H9 (cell line): ENCODE measurements around the gene NPNT. TPM values are rescaled to one million over a fixed set of nuclear protein-coding genes. Genes with fewer than 3 reads are reported as not detected.
"Not testable (repeated sequence)": the region's sequence is repeated elsewhere in the genome, so short reads cannot be mapped to it uniquely, and the experiment has no call there.

Experiments used
- DNase-seq: peaks from one replicate; pipeline ENCODE4 v3.0.0-alpha.2; 2017
- H2AFZ ChIP-seq: one replicate; pipeline ENCODE4 v1.6.1; 2013; ENCODE audit warnings: mild to moderate bottlenecking, low read length, control low read depth, moderate library complexity
- H2AK5ac ChIP-seq: 2 replicates; pipeline ENCODE4 v1.6.1; 2013; ENCODE audit warnings: low read length, control low read depth, mixed read lengths; ENCODE audit not compliant: insufficient read length
- H2BK120ac ChIP-seq: one replicate; pipeline ENCODE4 v1.6.1; 2013; ENCODE audit warnings: low read depth, mild to moderate bottlenecking, low read length, control low read depth, inconsistent platforms; ENCODE audit not compliant: poor library complexity, severe bottlenecking
- H2BK12ac ChIP-seq: 2 replicates; pipeline ENCODE4 v1.6.1; 2013; ENCODE audit warnings: low read length, control low read depth, mixed read lengths, low read depth; ENCODE audit not compliant: insufficient read length
- H2BK15ac ChIP-seq: 2 replicates; pipeline ENCODE4 v1.6.1; 2013; ENCODE audit warnings: low read depth, low read length, control low read depth
- H2BK20ac ChIP-seq: one replicate; pipeline ENCODE4 v1.6.1; 2013; ENCODE audit warnings: low read depth, mild to moderate bottlenecking, low read length, control low read depth, inconsistent platforms; ENCODE audit not compliant: poor library complexity, severe bottlenecking
- H2BK5ac ChIP-seq: 2 replicates; pipeline ENCODE4 v1.6.1; 2013; ENCODE audit warnings: low read length, control low read depth, mixed read lengths; ENCODE audit not compliant: insufficient read length
- H3K14ac ChIP-seq: 2 replicates; pipeline ENCODE4 v1.6.1; 2013; ENCODE audit warnings: low read length, control low read depth; ENCODE audit not compliant: insufficient read depth
- H3K18ac ChIP-seq: 2 replicates; pipeline ENCODE4 v1.6.1; 2013; ENCODE audit warnings: low read depth, mild to moderate bottlenecking, mixed read lengths, low read length, control low read depth; ENCODE audit not compliant: insufficient read length
- H3K23ac ChIP-seq: 2 replicates; pipeline ENCODE4 v1.6.1; 2013; ENCODE audit warnings: low read length, control low read depth, mixed read lengths, low read depth; ENCODE audit not compliant: insufficient read length
- H3K23me2 ChIP-seq: 2 replicates; pipeline ENCODE4 v1.6.1; 2013; ENCODE audit warnings: low read depth, mild to moderate bottlenecking, mixed read lengths, low read length, control low read depth; ENCODE audit not compliant: insufficient read length, poor library complexity, severe bottlenecking
- H3K27ac ChIP-seq: 2 replicates; pipeline ENCODE4 v1.5.1; 2013; ENCODE audit warnings: low read length, control low read depth, mixed read lengths, low read depth; ENCODE audit not compliant: insufficient read length
- H3K27me3 ChIP-seq: 2 replicates; pipeline ENCODE4 v1.6.1; 2013; ENCODE audit warnings: low read length, control low read depth, inconsistent platforms; ENCODE audit not compliant: insufficient read depth
- H3K4ac ChIP-seq: 2 replicates; pipeline ENCODE4 v1.6.1; 2013; ENCODE audit warnings: low read depth, mild to moderate bottlenecking, control low read depth, inconsistent platforms, low read length, moderate library complexity
- H3K4me1 ChIP-seq: 2 replicates; pipeline ENCODE4 v1.6.1; 2013; ENCODE audit warnings: low read length, control low read depth, inconsistent platforms; ENCODE audit not compliant: insufficient read depth
- H3K4me2 ChIP-seq: 2 replicates; pipeline ENCODE4 v1.6.1; 2013; ENCODE audit warnings: low read length, control low read depth, mixed read lengths; ENCODE audit not compliant: insufficient read length, insufficient read depth
- H3K56ac ChIP-seq: 2 replicates; pipeline ENCODE4 v1.6.1; 2013; ENCODE audit warnings: low read depth, mild to moderate bottlenecking, mixed read lengths, low read length, control low read depth; ENCODE audit not compliant: insufficient read length
- H3K79me1 ChIP-seq: 2 replicates; pipeline ENCODE4 v1.6.1; 2013; ENCODE audit warnings: low read depth, mild to moderate bottlenecking, moderate library complexity, low read length, control low read depth, inconsistent platforms; ENCODE audit not compliant: insufficient read depth, poor library complexity, severe bottlenecking
- H3K79me2 ChIP-seq: 2 replicates; pipeline ENCODE4 v1.6.1; 2013; ENCODE audit warnings: low read length, control low read depth, inconsistent platforms; ENCODE audit not compliant: insufficient read depth
- H3K9ac ChIP-seq: 2 replicates; pipeline ENCODE4 v1.6.1; 2013; ENCODE audit warnings: low read length, control low read depth, mixed read lengths; ENCODE audit not compliant: insufficient read length; ENCODE audit errors: extremely low read depth
- H3K9me3 ChIP-seq: one replicate; pipeline ENCODE4 v1.6.1; 2013; ENCODE audit warnings: low read depth, low read length, inconsistent platforms; ENCODE audit not compliant: control insufficient read depth
- H3T11ph ChIP-seq: one replicate; pipeline ENCODE4 v1.6.1; 2013; ENCODE audit warnings: mild to moderate bottlenecking, low read length, control low read depth, inconsistent platforms
- H4K20me1 ChIP-seq: one replicate; pipeline ENCODE4 v1.6.1; 2013; ENCODE audit not compliant: control insufficient read depth, insufficient read length, insufficient read depth
- H4K5ac ChIP-seq: 2 replicates; pipeline ENCODE4 v1.6.1; 2013; ENCODE audit warnings: low read depth, mild to moderate bottlenecking, mixed read lengths, low read length, control low read depth; ENCODE audit not compliant: insufficient read length
- H4K8ac ChIP-seq: replicated peaks from 2 replicates; pipeline ENCODE4 v1.6.1; 2013; ENCODE audit warnings: low read length, control low read depth, mixed read lengths, low read depth; ENCODE audit not compliant: insufficient read length
- H4K91ac ChIP-seq: 2 replicates; pipeline ENCODE4 v1.6.1; 2013; ENCODE audit warnings: low read depth, mild to moderate bottlenecking, moderate library complexity, mixed read lengths, low read length, control low read depth; ENCODE audit not compliant: insufficient read length
- H3K27ac Mint-ChIP-seq, 3 experiments: 2 replicates in 2 of 3; 3 replicates in 1 of 3; pipeline ENCODE4 v1.8.0; 2020 to 2021; ENCODE audit warnings: mixed read lengths in 3 of 3, mild to moderate bottlenecking in 1 of 3, moderate library complexity in 1 of 3
- H3K27me3 Mint-ChIP-seq: 2 replicates; pipeline ENCODE4 v1.8.0; 2021; ENCODE audit warnings: low read depth, mild to moderate bottlenecking, moderate library complexity, mixed read lengths
- H3K36me3 Mint-ChIP-seq, 3 experiments: 2 replicates in 2 of 3; 3 replicates in 1 of 3; pipeline ENCODE4 v1.8.0; 2020 to 2021; ENCODE audit warnings: low read depth in 3 of 3, mixed read lengths in 3 of 3; ENCODE audit not compliant: insufficient read depth in 1 of 3
- H3K4me1 Mint-ChIP-seq, 2 experiments: 2 replicates each; pipeline ENCODE4 v1.8.0; 2020; ENCODE audit warnings: mixed read lengths in 2 of 2
- H3K4me3 Mint-ChIP-seq, 2 experiments: 2 replicates in 1 of 2; 3 replicates in 1 of 2; pipeline ENCODE4 v1.8.0; 2020 to 2021; ENCODE audit warnings: mild to moderate bottlenecking in 2 of 2, mixed read lengths in 2 of 2, moderate library complexity in 1 of 2
- H3K9me3 Mint-ChIP-seq, 2 experiments: 2 replicates in 1 of 2; 3 replicates in 1 of 2; pipeline ENCODE4 v1.8.0; 2020; ENCODE audit warnings: mild to moderate bottlenecking in 2 of 2, mixed read lengths in 2 of 2, moderate library complexity in 1 of 2
- WGBS: extraction: QIAGEN DNeasy Blood & Tissue Kit; methylation state at CpG from one replicate; pipeline ENCODE4 v1.1.7; 2013; ENCODE audit warnings: missing lambda C conversion rate, low lambda C conversion rate, mixed read lengths; ENCODE audit not compliant: insufficient read length; ENCODE audit errors: extremely low coverage; 5-methylcytosine and 5-hydroxymethylcytosine counted together
- total RNA-seq: library from RNA; stranded (reverse); gene quantifications from 2 replicates; pipeline ENCODE4 v1.2.1, GENCODE V29; 2021
- TF ChIP-seq, protein P1 (sequence below): fragments of 200-600 bp; sonication (generic); conservative IDR thresholded peaks from 3 replicates; pipeline ENCODE4 v1.8.0; 2021; ENCODE audit warnings: antibody characterized with exemption, mild to moderate bottlenecking

The NPNT gene
- total RNA-seq, 1 experiment from 2014 or later, result 0.37 TPM

DNA sequence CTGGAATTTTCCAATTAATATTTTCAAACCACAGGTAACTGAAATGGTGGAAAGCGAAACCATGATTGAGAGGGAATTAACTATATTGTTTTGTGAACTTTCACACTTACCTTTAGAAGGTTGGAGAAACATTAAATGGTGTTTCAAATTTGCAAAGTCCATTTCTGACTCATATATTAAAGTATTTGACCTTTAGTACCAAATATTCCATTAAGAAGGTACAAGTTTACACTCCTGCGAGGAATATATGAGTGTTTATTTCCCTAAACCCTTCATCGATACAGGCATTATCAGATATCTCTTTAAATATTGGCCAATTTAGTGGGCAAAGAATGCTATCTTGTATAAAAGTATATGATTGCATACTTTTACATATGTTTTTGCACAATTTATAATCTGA is 44.1 kb upstream of the NPNT start:
- no peak overlapping the region for H2BK15ac ChIP-seq
- H3K9ac ChIP-seq, result no peak overlapping the region
- no peaks in the 10 kb centered on the region for H3K4me1 ChIP-seq
- H3K9me3 ChIP-seq, result no peaks in the 10 kb centered on the region
- no peaks in the 10 kb centered on the region for H3K79me1 ChIP-seq
- no peak overlapping the region for H4K91ac ChIP-seq
- no peak overlapping the region for H2BK120ac ChIP-seq
- no peak overlapping the region for H3K23ac ChIP-seq
- peaks cover 12 to 14% of the 10 kb centered on the region in 2 experiments; a peak in 4 of 5 replicates for H3K9me3 Mint-ChIP-seq
- no CpG with 5 or more reads among the region's 3 CpGs for WGBS
- H3K4ac ChIP-seq, result no peak overlapping the region
- H3K79me2 ChIP-seq, result no peaks in the 10 kb centered on the region
- H4K20me1 ChIP-seq, result no peaks in the 10 kb centered on the region
- no peak overlapping the region for H3K14ac ChIP-seq
- H3K18ac ChIP-seq, result no peak overlapping the region
- no peak overlapping the region for H3K4me3 Mint-ChIP-seq
- no peak overlapping the region for H3K4me2 ChIP-seq
- H3K56ac ChIP-seq, result no peak overlapping the region
- no peak for DNase-seq
- H3T11ph ChIP-seq, result no peak overlapping the region
- no peak overlapping the region for H2BK20ac ChIP-seq
- no peaks in the 10 kb centered on the region for H3K23me2 ChIP-seq
- H4K8ac ChIP-seq, result no peak overlapping the region
- H3K27me3 ChIP-seq, result no peaks in the 10 kb centered on the region
- H3K27ac ChIP-seq, result no peak overlapping the region
- no peak overlapping the region for H2BK5ac ChIP-seq
- no peak overlapping the region for H2AFZ ChIP-seq
- H3K4me1 Mint-ChIP-seq, result no peaks in the 10 kb centered on the region
- TF ChIP-seq, protein P1, sequence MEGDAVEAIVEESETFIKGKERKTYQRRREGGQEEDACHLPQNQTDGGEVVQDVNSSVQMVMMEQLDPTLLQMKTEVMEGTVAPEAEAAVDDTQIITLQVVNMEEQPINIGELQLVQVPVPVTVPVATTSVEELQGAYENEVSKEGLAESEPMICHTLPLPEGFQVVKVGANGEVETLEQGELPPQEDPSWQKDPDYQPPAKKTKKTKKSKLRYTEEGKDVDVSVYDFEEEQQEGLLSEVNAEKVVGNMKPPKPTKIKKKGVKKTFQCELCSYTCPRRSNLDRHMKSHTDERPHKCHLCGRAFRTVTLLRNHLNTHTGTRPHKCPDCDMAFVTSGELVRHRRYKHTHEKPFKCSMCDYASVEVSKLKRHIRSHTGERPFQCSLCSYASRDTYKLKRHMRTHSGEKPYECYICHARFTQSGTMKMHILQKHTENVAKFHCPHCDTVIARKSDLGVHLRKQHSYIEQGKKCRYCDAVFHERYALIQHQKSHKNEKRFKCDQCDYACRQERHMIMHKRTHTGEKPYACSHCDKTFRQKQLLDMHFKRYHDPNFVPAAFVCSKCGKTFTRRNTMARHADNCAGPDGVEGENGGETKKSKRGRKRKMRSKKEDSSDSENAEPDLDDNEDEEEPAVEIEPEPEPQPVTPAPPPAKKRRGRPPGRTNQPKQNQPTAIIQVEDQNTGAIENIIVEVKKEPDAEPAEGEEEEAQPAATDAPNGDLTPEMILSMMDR, result no peak
- no peak overlapping the region for H2AK5ac ChIP-seq
- no peak overlapping the region for H4K5ac ChIP-seq
- no peak overlapping the region for H3K27ac Mint-ChIP-seq
- no peak overlapping the region for H2BK12ac ChIP-seq
- peaks cover 7 to 16% (median 10%) of the 10 kb centered on the region in 3 experiments for H3K36me3 Mint-ChIP-seq
- H3K27me3 Mint-ChIP-seq, result no peaks in the 10 kb centered on the region

DNA sequence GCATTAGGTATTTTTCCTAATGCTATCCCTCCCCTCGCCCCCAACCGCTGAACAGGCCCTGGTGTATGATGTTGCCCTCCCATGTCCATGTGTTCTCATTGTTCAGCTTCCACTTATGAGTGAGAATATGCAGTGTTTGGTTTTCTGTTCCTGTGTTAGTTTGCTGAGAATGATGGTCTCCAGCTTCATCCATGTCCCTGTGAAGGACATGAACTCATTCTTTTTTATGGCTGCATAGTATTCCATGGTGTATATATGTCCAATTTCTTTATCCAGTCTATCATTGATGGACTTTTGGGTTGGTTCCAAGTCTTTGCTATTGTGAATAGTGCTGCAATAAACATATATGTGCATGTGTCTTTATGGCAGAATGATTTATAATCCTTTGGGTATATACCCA is 43.0 kb upstream of the NPNT start:
- not testable (repeated sequence) for H2AK5ac ChIP-seq, H3K4me3 Mint-ChIP-seq, H3K23me2 ChIP-seq, H4K8ac ChIP-seq, H3K56ac ChIP-seq, H3K23ac ChIP-seq, H4K91ac ChIP-seq, H2BK20ac ChIP-seq, H3K14ac ChIP-seq, H3K27me3 ChIP-seq, H2BK120ac ChIP-seq, H4K5ac ChIP-seq, H3K27me3 Mint-ChIP-seq, H3K27ac ChIP-seq, H3T11ph ChIP-seq, H3K4ac ChIP-seq, H3K9ac ChIP-seq, H2BK5ac ChIP-seq, H3K79me2 ChIP-seq, H3K9me3 ChIP-seq, H3K4me2 ChIP-seq, DNase-seq, H3K4me1 ChIP-seq, H3K27ac Mint-ChIP-seq, H2BK15ac ChIP-seq, H4K20me1 ChIP-seq, H3K4me1 Mint-ChIP-seq, H3K79me1 ChIP-seq, H2BK12ac ChIP-seq, H2AFZ ChIP-seq, H3K18ac ChIP-seq
- WGBS, result no CpG with 5 or more reads among the region's 2 CpGs
- Mint-ChIP-seq H3K9me3 (peaks cover 16 to 19% of the 10 kb centered on the region in 2 experiments; a peak in 4 of 5 replicates), H3K36me3 (peaks cover 12 to 25% (median 15%) of the 10 kb centered on the region in 3 experiments)
